GM21619 (cell line): ENCODE data around the gene METTL22.
A peak's percentile ranks its signal among the peaks of the same experiment; 100 is the strongest.

Experiments used
- ATAC-seq: cut with Tn5 transposase; IDR thresholded peaks from one replicate; pipeline ENCODE4 v1.9.1; 2021; ENCODE audit not compliant: unreplicated experiment

Gene METTL22

GRCh38 chr16:8591451-8591850, 30.0 kb upstream of the METTL22 start:
- ATAC-seq: no peak

GRCh38 chr16:8594149-8594666, 27.3 kb upstream of the METTL22 start:
- ATAC-seq: peak; percentile 60

- ATAC-seq: no peak
These were observed 25.7 kb upstream of the METTL22 start for GRCh38 chr16:8595783-8596182.

GRCh38 chr16:8596581-8596980, 24.9 kb upstream of the METTL22 start:
- ATAC-seq: no peak

- no peak for ATAC-seq
These were observed 21.2 kb upstream of the METTL22 start for GRCh38 chr16:8600144-8600775.

- ATAC-seq: no peak
These were observed 15.9 kb upstream of the METTL22 start for GRCh38 chr16:8605554-8605953.

DNA sequence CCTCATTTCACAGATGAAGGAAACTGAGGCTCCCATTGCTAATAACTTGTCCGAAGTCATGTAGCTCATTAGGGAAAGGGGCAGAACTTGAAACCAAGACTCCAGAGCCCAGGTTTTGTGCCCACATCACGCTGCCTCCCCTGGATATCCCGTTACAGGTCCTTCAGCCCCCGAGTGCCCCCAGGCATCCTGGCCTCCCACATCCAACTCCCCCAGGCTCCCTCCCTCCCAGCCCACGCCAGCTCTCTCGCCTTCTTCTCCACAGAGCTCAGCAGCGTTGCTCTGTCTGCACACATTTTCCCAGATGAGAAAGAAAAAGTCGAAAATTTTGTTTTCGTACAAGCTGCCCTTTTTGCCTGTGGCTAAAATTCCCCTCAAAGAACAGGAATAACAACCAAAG, 14.3 kb upstream of the METTL22 start:
- no peak for ATAC-seq

- no peak for ATAC-seq
These were observed 10.4 kb upstream of the METTL22 start for GRCh38 chr16:8611122-8611521.

DNA sequence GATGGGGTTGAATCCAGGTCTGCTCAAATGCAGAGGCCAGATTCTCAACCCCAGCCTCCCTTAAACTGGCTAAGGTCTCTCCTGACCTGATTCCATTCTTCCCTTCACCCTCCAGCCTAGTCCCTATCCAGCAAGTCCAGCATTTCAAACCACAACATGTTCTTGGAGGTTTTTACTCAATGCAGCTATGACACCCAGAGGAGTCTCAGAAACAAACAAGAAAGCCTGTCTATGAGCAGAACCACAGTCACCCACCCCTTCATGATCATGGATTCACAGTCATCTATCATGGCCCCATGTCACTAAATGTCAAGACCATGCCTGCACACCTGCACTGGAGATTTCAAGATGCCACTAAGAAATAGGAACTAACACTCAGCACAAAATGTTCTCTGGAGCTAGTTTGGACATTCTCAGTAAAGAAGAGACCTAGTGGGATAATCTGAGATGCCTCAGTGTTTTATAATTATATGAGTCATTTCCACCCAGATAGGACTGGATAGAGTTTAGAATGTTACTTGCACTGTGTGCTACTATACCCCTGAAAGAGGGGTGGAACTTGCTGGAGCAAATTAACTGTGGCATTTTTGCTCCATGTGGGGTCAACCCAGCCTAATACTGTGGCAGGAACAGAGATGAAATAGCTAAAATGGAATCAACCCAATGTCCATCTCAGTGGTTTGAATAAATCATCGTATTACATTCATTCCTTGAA, 9.5 kb upstream of the METTL22 start:
- no peak for ATAC-seq

GRCh38 chr16:8614435-8615029, 7.0 kb upstream of the METTL22 start:
- no peak for ATAC-seq

DNA sequence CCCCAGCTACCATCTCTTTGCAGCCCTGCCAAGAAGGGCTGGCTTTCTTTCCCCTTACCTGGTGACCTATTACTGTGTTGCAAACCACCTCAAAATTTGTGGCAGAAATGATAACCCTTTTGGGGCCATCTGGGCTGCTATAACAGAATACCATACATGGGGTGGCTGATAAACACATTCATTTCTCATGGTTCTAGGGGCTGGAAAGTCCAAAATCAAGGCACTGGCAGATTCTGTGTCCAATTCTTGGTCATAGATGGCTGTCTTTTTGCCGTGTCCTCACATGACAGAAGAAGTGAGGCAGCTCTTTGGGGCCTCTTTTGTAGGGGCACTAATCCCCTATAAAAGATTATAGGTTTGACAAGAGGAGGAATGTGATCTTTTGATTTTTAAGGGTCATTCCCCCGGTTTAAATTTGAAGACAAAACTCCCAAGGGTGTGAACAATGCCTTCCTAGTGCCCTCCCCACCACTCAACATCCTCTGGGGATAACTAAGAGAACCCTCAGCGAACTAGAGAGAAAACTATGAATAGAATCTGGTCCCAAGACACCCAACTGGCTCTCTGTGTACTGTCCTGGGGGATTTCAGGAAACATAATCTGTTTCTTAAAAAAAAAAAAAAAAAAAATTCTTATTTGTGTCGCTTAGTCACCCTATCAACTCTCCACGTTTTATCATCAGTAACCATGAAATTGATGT, 1.7 kb upstream of the METTL22 start:
- no peak for ATAC-seq

- ATAC-seq: no peak
These were observed 963 bp upstream of the METTL22 start for GRCh38 chr16:8620535-8620934.

DNA sequence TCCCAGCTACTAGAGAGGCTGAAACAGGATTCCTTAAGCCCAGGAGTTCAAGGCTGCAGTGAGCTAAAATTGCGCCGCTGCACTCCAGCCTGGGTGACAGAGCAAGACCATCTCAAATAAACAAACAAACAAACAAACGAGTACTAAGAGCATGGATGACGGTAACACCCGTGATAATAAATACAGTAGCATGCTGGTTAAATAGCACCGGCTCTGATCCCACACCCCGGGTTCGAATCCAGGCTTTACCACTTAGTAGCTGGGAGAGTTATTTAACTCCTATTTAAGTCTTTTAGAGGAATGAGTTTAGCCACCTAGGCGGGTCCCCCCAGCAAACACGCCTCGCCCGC, 301 bp upstream of the METTL22 start:
- no peak for ATAC-seq

DNA sequence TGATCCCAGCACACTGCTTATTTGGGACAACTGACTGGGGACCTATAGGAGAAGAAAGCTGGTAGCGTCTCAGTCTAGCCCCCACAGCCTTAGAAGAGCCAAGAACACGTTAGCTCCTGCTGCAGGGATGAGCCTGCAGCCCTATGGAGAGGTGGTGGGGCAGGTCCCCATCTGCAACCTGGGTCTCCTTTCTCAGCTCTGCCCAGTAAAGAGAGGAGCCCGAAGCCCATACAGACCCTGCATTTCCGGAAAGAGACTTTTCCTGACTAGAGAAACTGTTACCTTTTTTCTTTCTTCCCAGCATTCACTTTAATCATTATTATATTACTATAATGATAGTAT, 788 bp downstream of the METTL22 start:
- peak; percentile 2 for ATAC-seq

GRCh38 chr16:8623634-8624033, 2.1 kb downstream of the METTL22 start:
- ATAC-seq: no peak

- no peak for ATAC-seq
These were observed 4.1 kb downstream of the METTL22 start for GRCh38 chr16:8625491-8626087.

DNA sequence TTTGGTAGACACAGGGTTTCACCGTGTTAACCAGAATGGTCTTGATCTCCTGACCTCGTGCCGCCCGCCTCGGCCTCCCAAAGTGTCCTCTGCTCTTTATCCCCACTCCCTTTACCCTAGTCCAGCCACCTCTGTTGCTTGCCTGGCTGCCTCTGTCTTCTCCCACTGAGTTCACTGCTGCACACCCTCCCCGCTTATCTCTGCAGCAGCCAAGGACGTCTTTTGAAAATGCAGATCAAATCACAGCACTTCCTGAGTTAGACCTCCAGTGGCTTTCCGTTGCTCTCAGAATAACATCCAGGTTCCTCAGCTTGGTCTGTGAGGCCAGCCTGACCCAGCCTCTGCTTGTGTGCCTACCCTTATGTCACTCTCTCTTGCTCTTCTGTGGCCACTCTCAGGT, 5.4 kb downstream of the METTL22 start:
- ATAC-seq: no peak

DNA sequence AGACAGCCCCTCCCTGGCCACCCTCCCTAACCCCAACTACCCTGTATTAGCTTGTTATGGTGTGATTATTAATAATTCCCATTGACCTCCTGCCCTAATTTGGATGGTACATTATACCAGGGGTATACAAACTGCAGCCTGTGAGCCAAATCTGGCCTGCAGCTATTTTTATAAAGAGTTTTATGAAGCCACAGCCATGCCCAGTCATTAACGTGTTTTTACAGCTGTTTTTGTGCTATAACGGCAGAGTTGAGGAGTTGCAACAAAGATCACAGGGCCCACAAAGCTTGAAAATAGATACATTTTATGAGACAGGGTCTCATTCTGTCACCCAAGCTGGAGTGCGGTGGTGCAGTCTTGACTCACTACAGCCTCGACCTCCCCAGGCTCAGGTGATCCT, 6.0 kb downstream of the METTL22 start:
- no peak for ATAC-seq

DNA sequence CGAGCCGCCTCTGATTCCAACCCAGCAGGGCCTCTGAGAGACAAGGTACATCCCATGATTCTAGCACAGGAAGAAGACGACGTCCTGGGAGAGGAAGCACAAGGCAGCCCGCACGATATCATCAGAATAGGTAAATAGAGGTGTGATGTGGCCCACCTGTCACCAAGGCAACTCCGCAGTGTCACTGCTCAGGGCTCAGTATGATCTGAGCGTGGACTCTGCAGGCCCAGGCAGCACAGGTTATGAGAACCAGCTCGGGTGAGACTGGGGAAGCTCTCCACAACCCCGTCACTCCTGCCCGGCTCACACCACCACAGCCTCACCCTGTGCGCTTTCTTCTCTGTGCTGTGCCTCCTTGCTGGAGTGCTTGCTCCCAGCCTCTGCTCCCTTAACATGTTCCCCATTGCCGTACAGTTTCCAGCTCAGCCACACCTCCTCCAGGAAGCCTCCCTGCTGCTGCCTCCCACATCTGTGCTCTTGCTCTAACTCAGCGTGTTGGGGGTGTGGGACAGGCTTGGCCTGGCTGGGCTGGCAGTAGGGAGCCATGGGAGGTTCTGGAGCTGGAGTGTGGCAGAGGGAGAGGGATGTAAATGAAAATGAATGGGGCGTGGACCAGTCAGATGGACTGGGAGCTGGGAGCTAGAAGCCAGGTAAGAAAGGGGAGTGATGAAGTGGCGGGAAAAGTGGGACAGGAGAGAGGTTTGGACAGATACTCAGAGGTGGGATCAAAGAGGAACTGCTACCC, 7.7 kb downstream of the METTL22 start:
- ATAC-seq: no peak

- ATAC-seq: no peak
These were observed 8.9 kb downstream of the METTL22 start for GRCh38 chr16:8630255-8630953.
